Activated CD4-positive, alpha-beta T cell treated with anti-CD3 and anti-CD28 coated beads, Interleukin-2, amount 50 U/mL, for 24 hours (primary cell): ENCODE results near the gene FOXL2NB.
A peak's percentile ranks its signal among the peaks of the same experiment; 100 is the strongest.

ENCODE experiments used
- DNase-seq, 2 donors: peaks; one replicate each; pipeline ENCODE4 v3.0.0-alpha.2; 2020; ENCODE audit warnings: low read depth in 1 of 2, low spot score in 1 of 2

FOXL2NB gene

DNA sequence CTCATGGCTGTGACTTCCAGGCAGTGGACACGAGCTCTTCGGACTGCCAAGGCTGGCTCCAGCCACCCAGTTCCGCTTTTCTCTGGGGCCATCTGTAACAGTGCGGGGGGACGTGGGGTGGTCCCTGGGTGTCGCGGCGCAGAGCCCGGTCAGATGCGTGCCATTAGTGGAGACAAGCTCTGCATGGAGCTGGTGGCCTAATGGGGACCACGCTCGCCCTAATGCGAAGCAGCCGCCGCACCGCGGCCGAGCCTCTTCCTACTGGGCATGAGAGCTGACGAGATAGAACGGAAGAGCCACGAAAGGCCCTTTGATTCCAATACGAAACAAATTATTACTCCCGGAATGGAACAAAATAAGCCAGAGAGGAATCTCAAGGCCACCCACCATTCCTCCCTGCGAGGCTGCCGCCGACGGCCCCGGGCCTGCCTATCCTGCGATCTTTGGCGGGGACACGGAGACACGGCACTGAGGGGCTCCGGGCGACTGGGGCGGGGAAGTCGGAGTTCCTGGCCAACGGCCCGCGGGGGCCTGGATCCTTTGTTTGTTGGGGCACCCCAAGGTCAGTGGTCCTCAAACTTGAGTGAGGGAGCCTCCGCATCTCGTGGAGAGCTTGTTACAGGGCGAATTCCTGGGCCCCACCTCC, 18.2 kb upstream of the FOXL2NB start:
- no peak for DNase-seq

DNA sequence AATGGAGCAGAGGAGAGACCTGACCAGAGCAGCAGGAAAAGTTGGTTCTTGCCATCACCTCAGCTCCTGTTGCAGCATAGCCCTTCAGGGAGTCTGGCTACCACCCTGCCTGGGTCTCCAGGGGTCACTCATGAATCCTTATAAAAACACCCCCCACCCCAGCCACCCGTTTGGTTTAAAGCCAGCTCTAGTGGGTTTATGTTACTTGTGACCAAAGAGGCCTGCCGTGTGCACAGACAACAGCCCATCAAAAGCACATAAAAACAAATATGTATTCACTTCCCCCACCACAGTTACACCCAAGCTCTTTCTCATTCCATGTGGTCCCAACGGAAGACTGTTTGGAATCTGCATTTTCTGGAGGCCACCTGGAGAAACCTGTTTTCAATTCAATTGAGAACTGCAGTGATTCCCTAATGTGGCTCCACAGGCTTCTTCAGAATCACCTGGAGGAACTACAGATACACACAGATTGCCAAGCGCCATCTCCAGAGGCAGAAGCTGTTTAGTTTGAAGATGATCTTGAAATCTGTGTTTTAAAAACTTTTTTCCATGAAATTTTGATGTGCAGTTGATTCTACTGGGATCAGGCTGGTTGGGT, 13.8 kb upstream of the FOXL2NB start:
- no peak for DNase-seq

DNA sequence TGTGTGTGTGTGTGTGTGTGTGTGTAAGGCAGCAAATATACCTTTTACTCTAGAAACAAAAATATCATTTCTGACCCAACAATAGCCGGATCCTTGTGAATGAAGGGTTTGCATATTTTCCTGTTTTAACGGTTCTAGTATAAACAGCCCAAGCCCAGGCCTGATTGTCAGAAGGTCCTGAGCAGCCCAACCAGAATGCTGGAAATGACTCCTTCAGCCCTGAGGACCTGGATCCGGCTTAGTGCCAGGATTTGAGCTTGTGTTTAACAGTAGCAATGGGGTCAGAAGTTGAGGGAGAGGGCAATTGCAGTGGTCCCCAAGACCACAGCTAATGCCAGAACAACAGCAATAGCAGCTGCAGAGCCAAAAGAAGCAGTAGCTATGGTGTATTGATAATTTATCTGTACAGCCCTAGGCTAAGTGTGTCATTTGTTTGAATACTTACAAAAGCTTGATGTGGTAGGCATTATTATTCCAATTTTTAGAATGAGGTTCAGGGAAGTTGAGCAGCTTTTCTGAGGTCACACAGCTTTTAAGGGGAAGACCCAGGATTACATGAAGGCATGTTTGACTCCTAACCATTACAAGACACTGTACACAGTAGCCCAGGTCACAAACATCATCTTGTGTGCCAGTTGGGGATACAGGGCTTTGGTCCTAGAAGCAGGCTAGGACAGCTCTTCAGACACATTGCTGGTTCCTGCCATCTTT, 12.9 kb upstream of the FOXL2NB start:
- no peak for DNase-seq

DNA sequence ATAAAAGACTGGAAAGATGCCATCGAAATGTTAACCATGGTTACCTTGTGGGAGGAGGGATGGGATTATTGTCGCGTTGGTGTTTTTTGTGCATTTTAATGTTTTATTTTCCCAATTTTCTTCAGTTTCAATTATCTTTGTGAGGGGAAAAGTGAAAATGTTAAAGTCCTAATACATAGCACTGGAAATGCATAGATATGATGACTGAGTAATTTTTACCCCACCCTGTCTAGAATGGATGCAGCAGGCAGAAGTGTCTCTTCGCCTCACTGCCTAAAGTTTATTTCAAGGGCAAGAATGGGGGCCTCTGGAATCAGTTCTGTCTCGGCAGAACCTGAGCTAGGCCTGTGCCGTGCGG, 11.5 kb upstream of the FOXL2NB start:
- no peak for DNase-seq

DNA sequence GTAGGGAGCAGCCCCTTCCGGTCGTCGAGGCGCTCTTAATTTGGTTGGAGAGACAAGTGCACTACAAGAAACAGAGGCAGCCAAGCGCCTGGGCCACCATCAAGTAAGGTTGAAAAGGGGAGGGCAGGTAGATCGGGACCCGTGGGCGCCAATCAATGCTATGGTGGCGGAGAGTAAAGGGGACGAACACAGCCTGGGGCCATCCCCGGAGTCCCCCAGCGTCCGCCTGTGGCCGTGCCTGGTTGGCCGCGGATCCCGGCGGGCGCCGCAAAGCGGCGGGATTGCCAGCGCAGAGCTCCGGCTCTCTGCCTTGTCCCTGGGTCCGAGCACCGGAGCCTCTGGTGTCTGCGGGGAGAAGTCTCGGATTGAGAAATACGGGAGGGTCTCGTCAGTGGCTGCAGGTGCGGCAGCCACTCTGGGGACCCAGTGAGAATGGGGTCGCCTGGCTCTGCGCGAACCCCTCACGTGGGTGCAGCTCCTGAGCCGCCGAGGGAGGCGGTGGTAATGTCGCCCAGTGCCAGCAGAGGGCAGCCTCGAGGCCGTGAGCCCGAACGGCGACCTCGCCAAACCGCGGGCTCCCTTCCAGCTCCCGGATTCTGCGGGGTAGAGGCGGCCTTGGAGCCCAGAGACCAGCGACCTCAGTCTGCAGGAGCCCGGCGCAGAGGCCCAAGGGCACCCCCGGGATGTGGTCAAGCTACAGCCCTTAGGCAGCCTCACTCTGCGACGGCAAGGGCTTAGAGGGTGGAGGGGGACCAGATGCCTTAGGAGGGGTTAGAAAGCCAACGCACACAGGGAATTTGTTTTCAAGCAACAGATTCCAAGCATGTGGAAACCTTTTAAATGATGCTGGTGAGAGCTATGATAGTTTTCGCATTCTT, 10.9 kb upstream of the FOXL2NB start:
- peak; percentile 57 to 69 for DNase-seq

DNA sequence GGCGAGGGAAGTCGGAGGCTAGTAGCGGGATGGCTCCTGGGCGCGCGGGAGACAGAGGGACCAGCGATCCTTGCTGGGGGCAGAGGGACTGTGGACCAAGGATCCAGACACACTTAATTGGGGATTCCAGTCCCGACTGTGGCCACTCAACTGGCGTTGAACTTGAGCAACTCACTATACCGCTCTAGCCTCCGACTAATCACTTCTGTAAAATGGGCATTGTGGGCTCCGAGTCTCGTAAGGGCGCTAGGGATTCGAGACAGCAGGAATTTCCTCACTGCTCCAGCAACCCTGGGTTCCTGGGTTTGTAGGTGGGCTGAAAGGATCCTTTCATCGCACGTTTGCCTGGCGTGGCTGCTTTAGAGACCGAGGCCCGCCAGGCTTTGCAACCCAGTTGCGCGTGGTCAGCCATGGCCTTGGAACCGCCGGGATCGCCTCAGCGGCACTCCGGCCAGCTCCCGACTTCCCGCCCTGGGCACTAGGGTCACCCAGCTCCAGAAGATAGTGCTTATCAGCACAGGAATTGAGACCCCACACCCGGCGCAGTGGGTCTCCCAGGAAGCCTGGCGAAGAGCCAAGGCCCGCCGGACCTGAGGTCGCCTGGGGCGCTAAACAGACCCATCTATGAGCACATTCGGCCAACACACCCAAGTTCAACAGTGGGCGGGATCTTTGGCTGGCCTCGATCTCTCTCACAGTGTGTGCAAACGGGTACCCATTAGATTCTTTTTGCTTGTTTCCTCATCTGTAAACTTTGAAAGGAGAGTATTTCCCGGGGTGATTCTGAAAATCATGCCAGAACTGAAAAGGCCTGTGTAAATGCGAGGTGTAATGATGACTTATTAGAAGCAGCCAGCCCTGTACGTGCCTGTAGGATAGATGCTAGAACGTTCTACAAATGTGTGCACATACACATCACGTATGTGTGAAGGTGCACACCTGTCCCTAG, 10.0 kb upstream of the FOXL2NB start:
- DNase-seq: no peak

DNA sequence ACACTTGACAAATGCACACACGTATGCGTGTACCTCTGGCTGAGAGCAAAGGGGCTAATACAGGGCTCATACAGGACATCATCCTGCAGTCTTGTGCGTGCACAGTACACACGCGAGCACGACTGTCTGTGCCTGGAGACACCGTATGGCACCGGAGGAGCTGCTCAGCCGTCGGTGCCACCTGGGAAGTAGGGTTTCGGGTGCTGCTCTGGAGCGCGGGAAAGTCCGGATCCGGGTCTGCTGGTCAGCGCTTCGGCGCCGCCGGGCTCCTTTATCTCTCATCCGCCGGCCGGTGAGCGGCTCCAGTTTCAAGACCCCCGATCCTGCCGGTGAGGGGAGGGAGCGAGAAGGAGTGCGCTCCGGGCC, 9.3 kb upstream of the FOXL2NB start:
- no peak for DNase-seq

DNA sequence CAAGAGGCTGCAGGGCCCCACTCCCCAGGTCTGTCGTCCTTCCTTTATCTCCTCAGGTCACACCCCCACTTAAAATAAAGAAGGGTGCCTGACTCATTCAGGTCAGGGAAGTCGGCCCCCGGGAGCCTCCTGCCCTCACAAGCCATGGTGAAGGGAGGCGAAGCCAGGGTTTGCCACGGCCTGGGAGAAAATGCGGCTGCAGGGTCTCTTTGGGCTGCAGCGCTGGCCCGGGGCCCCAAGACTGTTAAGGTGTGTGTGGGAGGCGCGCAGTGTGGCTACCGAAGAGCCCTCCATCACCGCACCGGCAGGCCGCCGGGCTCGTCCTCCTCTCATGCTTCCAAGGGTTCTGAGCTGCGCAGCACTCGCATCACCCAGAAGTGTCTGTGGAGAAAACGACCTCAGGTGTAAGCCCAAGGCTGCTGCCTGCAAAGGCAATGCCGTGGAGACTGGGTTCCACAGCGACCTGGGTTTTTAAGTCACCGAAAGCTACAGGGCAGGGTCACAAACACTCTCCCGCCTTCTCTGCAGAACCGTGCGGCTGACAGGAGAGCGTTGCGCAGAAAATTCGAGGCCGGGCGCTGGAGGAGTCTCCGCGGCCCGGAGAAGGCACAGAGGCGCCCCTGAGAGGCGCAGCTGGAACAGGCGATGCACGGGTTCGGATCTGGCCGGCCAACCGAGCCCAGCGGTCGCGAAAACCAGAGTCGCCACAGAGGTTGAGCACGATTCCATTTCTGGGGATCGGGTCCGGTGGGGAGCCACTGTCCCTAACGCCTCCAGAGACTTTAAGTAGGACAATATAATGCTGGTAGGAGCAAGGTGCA, 8.8 kb upstream of the FOXL2NB start:
- DNase-seq: no peak

DNA sequence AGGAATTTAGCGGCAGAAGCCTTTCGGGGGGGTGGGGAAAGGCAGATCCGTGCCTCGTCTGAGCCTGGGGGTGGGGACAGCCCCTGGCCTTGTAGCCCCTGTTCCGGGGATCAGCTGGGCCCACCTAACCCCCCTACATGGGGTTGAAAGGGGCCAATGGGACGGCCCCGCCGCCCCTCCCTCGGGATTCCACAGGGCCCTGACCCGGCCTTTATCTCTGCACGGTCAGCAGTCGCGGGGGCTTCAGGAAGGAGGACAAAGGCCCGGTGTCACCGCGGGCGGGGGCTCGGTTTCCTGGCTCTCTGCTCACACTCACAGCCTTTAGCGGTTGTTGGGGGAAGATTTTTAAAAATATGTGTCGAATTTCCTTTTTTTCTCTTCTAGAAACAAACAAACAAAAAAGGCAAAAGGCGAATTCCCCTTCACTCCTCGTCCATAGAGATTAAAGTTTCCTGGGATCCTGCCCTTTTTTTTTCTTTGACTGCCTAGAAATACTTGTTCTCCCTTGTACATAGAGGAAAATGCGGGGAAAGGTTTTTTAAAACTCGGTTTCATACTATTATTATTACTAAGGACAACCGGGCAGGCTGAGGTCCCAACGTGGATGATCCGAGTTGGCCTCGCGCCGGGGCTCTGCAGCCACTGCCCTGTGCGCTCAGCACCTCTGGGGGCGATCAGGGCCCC, 8.0 kb upstream of the FOXL2NB start:
- DNase-seq: no peak

DNA sequence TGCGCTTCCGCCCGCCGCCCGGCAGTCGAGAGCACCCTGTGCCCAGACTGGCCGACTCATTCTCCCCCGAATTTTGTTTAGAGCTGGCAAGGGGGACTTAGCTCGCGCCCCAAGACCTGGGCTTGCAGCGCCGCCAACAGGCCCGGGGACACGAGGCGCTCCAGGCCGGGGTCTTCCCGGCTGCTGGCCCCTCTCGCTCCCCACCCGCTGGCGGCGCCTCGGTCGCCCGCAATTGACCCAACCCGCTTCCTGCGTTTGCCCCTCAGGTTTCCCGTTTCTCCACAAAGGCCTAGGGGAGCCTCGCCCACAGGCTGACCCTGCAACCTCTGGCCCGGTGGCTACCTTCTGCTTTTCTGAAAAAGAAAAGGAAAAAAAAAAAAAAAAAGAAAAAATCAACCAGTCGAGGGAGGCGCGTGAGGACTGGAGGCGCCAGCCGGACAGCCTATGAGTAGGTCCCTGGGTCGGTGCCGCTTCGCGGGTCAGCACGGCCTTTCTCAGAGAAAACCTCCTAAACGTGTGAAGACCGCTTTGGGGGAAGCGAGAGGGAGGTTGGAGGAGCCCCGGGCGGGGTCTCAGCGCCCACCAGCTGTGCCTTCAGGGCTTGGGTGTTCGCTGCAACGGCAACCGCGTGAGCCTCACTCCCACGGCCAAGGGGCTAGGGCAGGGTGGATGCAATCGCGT, 7.3 kb upstream of the FOXL2NB start:
- DNase-seq: no peak

DNA sequence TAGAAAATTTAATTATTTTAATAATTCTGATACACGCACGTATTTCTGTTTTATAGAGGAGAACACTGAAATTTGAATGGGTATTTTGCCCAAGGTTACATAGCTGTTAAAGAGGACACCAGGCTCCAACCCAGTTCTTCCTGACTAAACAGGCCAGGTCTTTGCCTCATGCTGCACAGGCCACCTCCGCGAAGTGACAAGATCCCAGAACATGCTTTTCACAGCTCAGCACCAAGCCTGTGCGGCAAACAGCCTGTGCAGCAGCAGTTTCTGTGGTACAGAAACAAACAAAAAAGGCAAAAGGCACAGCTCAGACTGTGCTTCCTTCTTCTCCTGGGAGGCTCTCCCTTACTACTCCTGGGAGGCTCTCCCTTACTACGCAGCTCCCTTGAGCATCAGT, 6.6 kb upstream of the FOXL2NB start:
- DNase-seq: no peak

DNA sequence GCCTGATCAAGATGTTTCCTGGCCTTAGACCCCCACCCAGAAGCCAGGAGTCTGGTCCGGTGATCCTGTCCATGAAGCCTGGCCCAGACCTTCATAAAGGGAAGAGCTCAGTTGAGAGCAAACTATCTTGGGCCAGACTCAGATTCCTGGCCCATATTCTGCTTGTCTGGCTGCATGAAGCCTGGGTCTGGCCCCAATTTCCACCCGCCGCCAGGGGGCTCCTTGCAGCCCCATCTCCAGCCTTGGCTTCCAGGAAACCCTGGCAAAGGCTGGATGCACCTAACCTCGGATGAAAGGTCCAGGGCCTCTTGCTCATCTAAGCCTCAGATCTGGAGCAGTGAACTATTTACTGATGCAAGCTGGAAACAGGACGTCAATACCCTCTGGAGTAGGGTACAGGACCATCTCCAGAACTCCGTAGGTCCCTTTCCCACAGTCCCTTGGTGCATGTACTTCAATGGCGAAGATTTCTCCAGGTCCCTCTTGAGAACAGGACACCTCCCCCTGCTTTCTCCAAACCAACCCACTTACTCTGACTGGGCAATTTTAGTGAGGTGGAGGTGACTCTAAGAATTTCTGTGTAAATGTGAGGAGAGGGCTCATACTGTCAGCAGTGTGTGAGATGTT, 5.6 kb upstream of the FOXL2NB start:
- no peak for DNase-seq

DNA sequence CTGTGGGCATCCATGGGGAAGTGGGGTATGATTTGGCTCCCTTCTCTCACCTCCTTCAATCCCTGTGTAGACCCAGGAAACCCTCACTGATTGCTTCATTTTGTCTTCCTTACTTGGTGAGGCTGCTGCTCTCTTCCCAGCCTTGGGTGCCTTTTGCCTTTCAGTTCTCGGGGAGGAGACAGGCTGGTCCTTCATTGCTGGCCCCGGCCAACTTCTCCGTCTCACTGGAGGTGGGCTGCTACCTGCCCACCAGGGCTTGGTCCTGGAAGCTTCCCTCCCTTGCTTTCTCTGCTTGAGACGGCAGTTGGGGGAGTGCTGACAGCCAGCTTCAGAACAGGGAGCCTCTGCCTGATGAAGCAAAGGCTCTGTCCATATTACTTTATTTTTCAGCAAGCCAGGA, 4.7 kb upstream of the FOXL2NB start:
- DNase-seq: no peak

DNA sequence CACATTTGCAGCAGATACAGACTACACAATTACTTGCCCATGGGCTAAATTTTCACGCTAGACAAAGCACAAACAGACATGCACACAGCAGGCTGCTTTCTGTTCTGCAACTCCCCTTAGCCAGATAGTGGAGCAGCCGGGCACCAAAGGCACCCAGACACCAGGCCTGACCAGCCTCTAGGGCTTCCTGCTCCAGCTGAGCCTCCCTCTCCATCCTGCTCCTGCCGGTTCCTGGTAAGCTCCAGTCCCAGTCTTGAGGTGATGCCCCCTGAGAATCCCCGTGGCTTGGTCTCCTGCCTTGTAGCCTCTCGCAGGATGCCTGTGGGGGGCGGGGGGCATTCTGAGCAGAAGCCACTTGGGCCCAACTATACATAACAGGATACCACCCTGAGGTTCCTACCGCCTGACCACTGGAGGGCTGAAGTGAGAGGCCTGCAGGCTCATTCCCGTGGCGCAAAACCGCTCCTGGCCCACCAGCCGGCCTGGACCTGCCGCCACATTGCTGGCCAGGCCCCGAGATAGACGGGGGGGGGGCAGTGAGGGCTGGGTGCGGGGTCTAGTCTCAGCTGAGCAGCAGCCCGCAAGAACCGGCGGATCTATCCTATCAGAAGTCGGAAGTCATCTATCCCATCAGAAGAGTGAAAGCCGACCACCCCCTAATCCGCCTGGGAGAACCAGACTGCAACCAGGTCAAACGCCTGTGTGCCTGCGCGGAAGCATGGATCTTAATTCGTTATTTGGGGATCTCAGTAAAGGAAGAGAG, 4.0 kb upstream of the FOXL2NB start:
- DNase-seq: no peak

DNA sequence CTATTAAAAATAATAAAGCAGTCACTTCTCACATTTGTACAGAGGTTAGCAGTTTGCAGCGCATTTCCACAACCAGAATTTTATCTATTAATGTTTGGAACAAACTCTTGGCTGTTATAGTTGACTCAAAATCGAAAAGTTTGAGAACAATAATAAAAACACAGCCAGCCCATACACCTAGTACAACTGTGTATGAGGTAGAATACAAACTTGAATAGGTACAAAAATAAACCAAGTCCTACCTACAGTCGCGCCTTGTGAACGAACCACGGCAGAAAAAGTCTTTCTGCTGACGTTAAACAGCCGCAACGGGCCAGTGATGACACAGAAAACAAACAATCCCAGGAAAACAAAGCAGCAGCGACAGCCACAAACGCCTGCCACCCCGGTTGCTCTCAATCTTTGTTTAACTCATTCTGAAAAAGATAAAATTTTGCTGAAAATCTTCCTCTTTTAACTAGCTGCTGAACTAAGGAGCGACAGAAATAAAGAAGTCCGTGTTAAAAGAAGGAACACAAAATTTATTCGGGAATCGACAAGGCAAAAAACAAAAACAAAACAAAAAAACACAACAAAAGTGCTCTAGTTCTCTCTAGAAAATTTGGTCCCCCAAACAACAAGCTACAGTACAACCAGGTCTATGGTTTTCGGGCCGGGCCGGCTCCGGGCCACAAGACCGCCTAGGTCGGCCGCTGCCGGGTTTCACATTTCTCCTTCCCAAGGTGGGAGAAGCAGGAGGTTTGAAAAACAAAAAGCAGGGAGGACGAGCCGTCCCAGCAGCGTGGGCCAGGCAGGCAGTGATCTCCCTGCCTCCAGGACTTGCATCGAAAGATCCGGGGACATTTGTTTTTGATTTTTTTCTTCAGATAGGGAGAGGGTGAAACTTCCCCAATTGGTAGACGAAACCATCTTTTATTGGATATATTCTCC, 3.0 kb upstream of the FOXL2NB start:
- no peak for DNase-seq

DNA sequence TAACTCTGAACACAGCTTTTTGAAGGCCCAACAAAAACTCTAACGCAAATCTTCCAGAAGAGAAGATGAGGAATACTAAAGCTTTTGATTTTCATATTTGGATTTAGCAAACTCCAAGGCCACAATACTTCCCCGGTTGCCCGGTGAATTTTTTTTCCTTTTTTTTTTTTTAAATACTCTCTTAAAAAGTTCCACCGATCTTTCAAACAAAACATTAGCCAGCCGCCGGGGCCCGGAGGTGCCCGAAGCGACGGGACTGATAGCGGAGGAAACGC, 2.4 kb upstream of the FOXL2NB start:
- DNase-seq: no peak
